Measurements from ENCODE around the gene IMMP2L.

DNA sequence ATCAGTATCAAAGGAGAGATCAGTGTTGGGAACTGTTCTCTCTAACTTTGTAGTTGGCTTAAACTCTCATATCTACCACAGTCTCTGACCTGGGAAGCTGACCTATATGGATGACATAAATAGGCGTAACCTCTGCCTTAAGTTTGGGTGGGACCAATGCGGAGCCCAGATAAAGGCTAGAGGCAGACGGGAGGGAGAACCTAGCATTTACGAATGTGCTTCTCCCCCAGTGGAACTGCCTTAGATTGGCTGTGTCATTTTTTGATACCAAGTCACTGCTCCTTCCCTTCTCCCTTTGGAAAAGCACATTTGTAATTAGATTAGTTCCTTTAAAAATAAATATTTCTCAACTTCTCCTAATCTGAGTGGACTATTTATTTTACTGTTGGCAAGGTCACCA lies 495.0 kb downstream of the IMMP2L start:
- no peak for TF ChIP-seq EZH2 (IDR thresholded peaks at IDR 0.05; ENCODE audit: borderline replicate concordance, low read depth, low read length, severe bottlenecking)
- TF ChIP-seq, protein P1, sequence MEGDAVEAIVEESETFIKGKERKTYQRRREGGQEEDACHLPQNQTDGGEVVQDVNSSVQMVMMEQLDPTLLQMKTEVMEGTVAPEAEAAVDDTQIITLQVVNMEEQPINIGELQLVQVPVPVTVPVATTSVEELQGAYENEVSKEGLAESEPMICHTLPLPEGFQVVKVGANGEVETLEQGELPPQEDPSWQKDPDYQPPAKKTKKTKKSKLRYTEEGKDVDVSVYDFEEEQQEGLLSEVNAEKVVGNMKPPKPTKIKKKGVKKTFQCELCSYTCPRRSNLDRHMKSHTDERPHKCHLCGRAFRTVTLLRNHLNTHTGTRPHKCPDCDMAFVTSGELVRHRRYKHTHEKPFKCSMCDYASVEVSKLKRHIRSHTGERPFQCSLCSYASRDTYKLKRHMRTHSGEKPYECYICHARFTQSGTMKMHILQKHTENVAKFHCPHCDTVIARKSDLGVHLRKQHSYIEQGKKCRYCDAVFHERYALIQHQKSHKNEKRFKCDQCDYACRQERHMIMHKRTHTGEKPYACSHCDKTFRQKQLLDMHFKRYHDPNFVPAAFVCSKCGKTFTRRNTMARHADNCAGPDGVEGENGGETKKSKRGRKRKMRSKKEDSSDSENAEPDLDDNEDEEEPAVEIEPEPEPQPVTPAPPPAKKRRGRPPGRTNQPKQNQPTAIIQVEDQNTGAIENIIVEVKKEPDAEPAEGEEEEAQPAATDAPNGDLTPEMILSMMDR (IDR thresholded peaks at IDR 0.05; ENCODE audit: borderline replicate concordance, extremely low read depth, low read length, poor library complexity, severe bottlenecking) = no peak
